Activated naive CD8-positive, alpha-beta T cell treated with anti-CD3 and anti-CD28 coated beads, Interleukin-2, amount 10 ng/mL, durations not matched to agents 7 days and 5 days (primary cell): Measurements from ENCODE around the gene ABCD1. TPM values are rescaled to one million over a fixed set of nuclear protein-coding genes. Genes with fewer than 3 reads are reported as not detected.

Experiments
- ATAC-seq: fragments of 150-1000 bp; cut with Tn5 transposase; one replicate; pipeline ENCODE4 v1.10.0; 2021; ENCODE audit warnings: low read depth, moderate library complexity
- POLR2A ChIA-PET: fragments of 350-600 bp; sonication (Branson Sonifier 250); formaldehyde crosslinking; loops from one replicate; lab custom pipeline; 2021; ENCODE audit warnings: antibody characterized with exemption; lab: Charles Lee
- DNase-seq: peaks from one replicate; pipeline ENCODE4 v3.0.0; 2021
- H3K27ac Mint-ChIP-seq: one replicate; pipeline ENCODE4 v1.8.0; 2022; ENCODE audit warnings: mild to moderate bottlenecking, mixed read lengths
- H3K27me3 Mint-ChIP-seq: one replicate; pipeline ENCODE4 v1.8.0; 2022; ENCODE audit warnings: mild to moderate bottlenecking, moderate library complexity, mixed read lengths
- H3K36me3 Mint-ChIP-seq: one replicate; pipeline ENCODE4 v1.8.0; 2021; ENCODE audit warnings: mild to moderate bottlenecking, mixed read lengths
- H3K4me1 Mint-ChIP-seq: one replicate; pipeline ENCODE4 v1.8.0; 2021; ENCODE audit warnings: mixed read lengths
- H3K4me3 Mint-ChIP-seq: one replicate; pipeline ENCODE4 v1.8.0; 2022; ENCODE audit warnings: mild to moderate bottlenecking, moderate library complexity, mixed read lengths
- H3K9me3 Mint-ChIP-seq: one replicate; pipeline ENCODE4 v1.8.0; 2021; ENCODE audit warnings: mixed read lengths
- total RNA-seq, 2 experiments: library from RNA; stranded (reverse); gene quantifications; one replicate each; pipeline ENCODE4 v1.2.3, GENCODE V29; 2021

The ABCD1 gene
- total RNA-seq, 2 experiments from 2014 or later, result 15.9 to 16.4 TPM

GRCh38 chrX:153776611-153777045, 52.0 kb downstream of the ABCD1 start:
- no peak for DNase-seq
- H3K4me3 Mint-ChIP-seq, result no peak overlapping the region
- H3K36me3 Mint-ChIP-seq, result no peaks in the 10 kb centered on the region
- H3K9me3 Mint-ChIP-seq, result no peaks in the 10 kb centered on the region
- peaks cover 7% of the 10 kb centered on the region for H3K27me3 Mint-ChIP-seq
- H3K4me1 Mint-ChIP-seq, result no peaks in the 10 kb centered on the region
- H3K27ac Mint-ChIP-seq, result no peak overlapping the region
- POLR2A ChIA-PET, result no interaction called here
- no peak for ATAC-seq

- ATAC-seq (no peak), DNase-seq (no peak)
- Mint-ChIP-seq H3K27ac (no peak overlapping the region), H3K27me3 (peaks cover 7% of the 10 kb centered on the region), H3K36me3 (no peaks in the 10 kb centered on the region), H3K9me3 (no peaks in the 10 kb centered on the region), H3K4me1 (no peaks in the 10 kb centered on the region), H3K4me3 (no peak overlapping the region)
- POLR2A ChIA-PET, result no interaction called here
Measured at GRCh38 chrX:153777261-153778090, 52.8 kb downstream of the ABCD1 start.

- H3K27ac Mint-ChIP-seq, result no peak overlapping the region
- H3K9me3 Mint-ChIP-seq, result no peaks in the 10 kb centered on the region
- POLR2A ChIA-PET, result no interaction called here
- ATAC-seq, result no peak
- H3K27me3 Mint-ChIP-seq, result peaks cover 7% of the 10 kb centered on the region
- no peak overlapping the region for H3K4me3 Mint-ChIP-seq
- no peaks in the 10 kb centered on the region for H3K36me3 Mint-ChIP-seq
- no peak for DNase-seq
- no peaks in the 10 kb centered on the region for H3K4me1 Mint-ChIP-seq
Measured at GRCh38 chrX:153778181-153778580, 53.5 kb downstream of the ABCD1 start.

- DNase-seq (no peak), ATAC-seq (no peak)
- POLR2A ChIA-PET, result no interaction called here
- Mint-ChIP-seq H3K9me3 (no peaks in the 10 kb centered on the region), H3K27me3 (peaks cover 7% of the 10 kb centered on the region), H3K4me3 (no peak overlapping the region), H3K27ac (no peak overlapping the region), H3K4me1 (no peaks in the 10 kb centered on the region), H3K36me3 (no peaks in the 10 kb centered on the region)
Measured at GRCh38 chrX:153778684-153779101, 54.0 kb downstream of the ABCD1 start.

GRCh38 chrX:153779891-153780677, 55.4 kb downstream of the ABCD1 start:
- H3K27me3 Mint-ChIP-seq, result peaks cover 7% of the 10 kb centered on the region
- no peaks in the 10 kb centered on the region for H3K36me3 Mint-ChIP-seq
- H3K27ac Mint-ChIP-seq, result no peak overlapping the region
- H3K4me1 Mint-ChIP-seq, result no peaks in the 10 kb centered on the region
- DNase-seq (no peak), ATAC-seq (no peak)
- no peak overlapping the region for H3K4me3 Mint-ChIP-seq
- POLR2A ChIA-PET, result no interaction called here
- H3K9me3 Mint-ChIP-seq, result no peaks in the 10 kb centered on the region

- Mint-ChIP-seq H3K4me1 (no peaks in the 10 kb centered on the region), H3K27ac (no peak within 1 kb of the TSS), H3K4me3 (no peak within 1 kb of the TSS)
Measured at GRCh38 chrX:153780678-153781427, 56.2 kb downstream of the ABCD1 start, which contains the start of gene SRPK3. TSS of gene SRPK3 (plus strand) at chrX:153781041. CDS start at chrX:153781087, 46 bp downstream.

GRCh38 chrX:153781428-153782047, 56.9 kb downstream of the ABCD1 start:
- DNase-seq, result no peak
- POLR2A ChIA-PET, result no interaction called here
- H3K4me1 Mint-ChIP-seq, result no peaks in the 10 kb centered on the region
- peaks cover 7% of the 10 kb centered on the region for H3K27me3 Mint-ChIP-seq
- H3K27ac Mint-ChIP-seq, result no peak overlapping the region
- H3K9me3 Mint-ChIP-seq, result no peaks in the 10 kb centered on the region
- H3K4me3 Mint-ChIP-seq, result no peak overlapping the region
- no peak for ATAC-seq
- no peaks in the 10 kb centered on the region for H3K36me3 Mint-ChIP-seq

More at GRCh38 chrX:153780678-153781427, 56.2 kb downstream of the ABCD1 start, which contains the start of gene SRPK3:
- Mint-ChIP-seq H3K9me3 (no peaks in the 10 kb centered on the region), H3K36me3 (no peaks in the 10 kb centered on the region), H3K27me3 (peaks cover 7% of the 10 kb centered on the region)
- POLR2A ChIA-PET, result no interaction called here
- ATAC-seq (no peak), DNase-seq (no peak)

- POLR2A ChIA-PET, result no interaction called here
- no peaks in the 10 kb centered on the region for H3K36me3 Mint-ChIP-seq
Measured at GRCh38 chrX:153782313-153782712, 57.7 kb downstream of the ABCD1 start.

GRCh38 chrX:153782871-153783270, 58.2 kb downstream of the ABCD1 start:
- no peaks in the 10 kb centered on the region for H3K4me1 Mint-ChIP-seq
- ATAC-seq (no peak), DNase-seq (no peak)
- no peaks in the 10 kb centered on the region for H3K36me3 Mint-ChIP-seq
- H3K9me3 Mint-ChIP-seq, result no peaks in the 10 kb centered on the region
- H3K27ac Mint-ChIP-seq, result no peak overlapping the region
- POLR2A ChIA-PET, result no interaction called here
- peaks cover 7% of the 10 kb centered on the region for H3K27me3 Mint-ChIP-seq
- no peak overlapping the region for H3K4me3 Mint-ChIP-seq

More at GRCh38 chrX:153782313-153782712, 57.7 kb downstream of the ABCD1 start:
- Mint-ChIP-seq H3K4me3 (no peak overlapping the region), H3K9me3 (no peaks in the 10 kb centered on the region), H3K27ac (no peak overlapping the region), H3K27me3 (peaks cover 7% of the 10 kb centered on the region), H3K4me1 (no peaks in the 10 kb centered on the region)
- DNase-seq, result no peak
- ATAC-seq, result no peak

- no peak for ATAC-seq
- Mint-ChIP-seq H3K27ac (no peak overlapping the region), H3K4me3 (no peak overlapping the region), H3K27me3 (peaks cover 7% of the 10 kb centered on the region), H3K4me1 (no peaks in the 10 kb centered on the region), H3K36me3 (no peaks in the 10 kb centered on the region), H3K9me3 (no peaks in the 10 kb centered on the region)
- POLR2A ChIA-PET, result no interaction called here
- DNase-seq, result no peak
Measured at GRCh38 chrX:153783378-153784013, 58.8 kb downstream of the ABCD1 start.

- H3K4me3 Mint-ChIP-seq, result no peak overlapping the region
- DNase-seq (no peak), ATAC-seq (no peak)
- no peaks in the 10 kb centered on the region for H3K9me3 Mint-ChIP-seq
- peaks cover 7% of the 10 kb centered on the region for H3K27me3 Mint-ChIP-seq
- H3K27ac Mint-ChIP-seq, result no peak overlapping the region
- POLR2A ChIA-PET, result no interaction called here
- H3K36me3 Mint-ChIP-seq, result peaks cover 3% of the 10 kb centered on the region
- no peaks in the 10 kb centered on the region for H3K4me1 Mint-ChIP-seq
Measured at GRCh38 chrX:153784325-153784967, 59.8 kb downstream of the ABCD1 start.

- DNase-seq (no peak), ATAC-seq (no peak)
- Mint-ChIP-seq H3K4me1 (peaks cover 2% of the 10 kb centered on the region), H3K36me3 (peaks cover 3% of the 10 kb centered on the region), H3K4me3 (no peak overlapping the region), H3K27me3 (no peaks in the 10 kb centered on the region), H3K9me3 (no peaks in the 10 kb centered on the region), H3K27ac (no peak overlapping the region)
- POLR2A ChIA-PET, result no interaction called here
Measured at GRCh38 chrX:153786669-153787068, 62.0 kb downstream of the ABCD1 start.
